Anterior cingulate cortex (tissue), 58 donors: Measurements from ENCODE around the gene PTPN4.

Experiments
- DNase-seq, 58 donors: peaks; one replicate each; lab custom pipeline; 2025; lab: John Stamatoyannopoulos, UW

The PTPN4 gene

GRCh38 chr2:119758881-119759450 is 756 bp upstream of the PTPN4 start:
- no peak for DNase-seq

DNA sequence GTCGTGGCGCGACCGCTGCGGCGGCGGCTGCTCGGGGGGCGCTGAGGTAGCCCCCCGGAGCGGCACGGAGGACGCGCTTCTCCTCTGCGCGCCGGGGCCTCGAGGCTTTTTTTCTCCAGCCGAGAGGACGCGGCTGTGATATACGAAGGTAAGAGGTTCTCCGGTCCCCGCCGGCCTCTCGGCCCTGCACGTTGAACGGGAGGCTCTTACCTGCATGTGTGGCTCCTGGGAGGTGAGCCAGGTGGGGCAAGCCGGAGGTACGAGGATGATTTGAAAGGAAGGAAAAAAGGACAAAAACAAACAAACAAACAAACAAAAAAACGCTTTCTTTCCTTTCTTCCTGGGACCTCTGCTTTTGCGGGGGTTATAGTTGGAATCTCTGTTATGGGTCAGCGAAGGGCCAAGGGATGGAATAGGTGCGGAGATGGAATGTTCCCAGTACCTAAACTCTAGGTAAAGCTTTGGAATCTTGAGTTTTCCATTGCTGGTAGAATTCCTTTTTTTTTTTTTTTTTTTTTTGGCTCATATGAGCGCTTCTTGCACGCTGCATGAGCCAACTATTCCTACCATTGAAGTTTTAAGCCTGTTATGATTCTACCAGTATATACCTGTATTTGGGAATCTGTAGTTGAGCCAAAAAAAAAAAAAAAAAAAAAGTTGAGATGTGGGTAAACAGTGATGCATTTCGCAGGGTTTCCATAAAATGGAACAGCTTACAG is 674 bp downstream of the PTPN4 start:
- peak in 3 of 58 donors; percentile 50 to 57 (median 54) for DNase-seq

DNA sequence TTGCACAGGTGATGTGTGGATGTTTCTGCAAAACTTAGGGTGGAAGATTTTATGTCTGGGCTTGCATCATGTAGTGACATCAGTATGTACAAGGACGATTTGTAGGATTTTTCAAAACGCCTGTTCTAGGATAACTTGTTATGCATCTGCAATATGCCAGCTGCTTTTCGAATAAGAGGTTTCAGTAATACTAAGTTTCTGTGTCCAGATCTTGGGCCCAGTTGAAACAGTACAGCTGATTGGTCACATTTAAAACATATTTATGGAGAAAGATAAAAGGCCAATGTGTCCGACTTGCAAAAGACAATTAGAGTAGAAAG is 1.2 kb downstream of the PTPN4 start:
- DNase-seq, result no peak

GRCh38 chr2:119764832-119765231 is 5.1 kb downstream of the PTPN4 start:
- no peak for DNase-seq

DNA sequence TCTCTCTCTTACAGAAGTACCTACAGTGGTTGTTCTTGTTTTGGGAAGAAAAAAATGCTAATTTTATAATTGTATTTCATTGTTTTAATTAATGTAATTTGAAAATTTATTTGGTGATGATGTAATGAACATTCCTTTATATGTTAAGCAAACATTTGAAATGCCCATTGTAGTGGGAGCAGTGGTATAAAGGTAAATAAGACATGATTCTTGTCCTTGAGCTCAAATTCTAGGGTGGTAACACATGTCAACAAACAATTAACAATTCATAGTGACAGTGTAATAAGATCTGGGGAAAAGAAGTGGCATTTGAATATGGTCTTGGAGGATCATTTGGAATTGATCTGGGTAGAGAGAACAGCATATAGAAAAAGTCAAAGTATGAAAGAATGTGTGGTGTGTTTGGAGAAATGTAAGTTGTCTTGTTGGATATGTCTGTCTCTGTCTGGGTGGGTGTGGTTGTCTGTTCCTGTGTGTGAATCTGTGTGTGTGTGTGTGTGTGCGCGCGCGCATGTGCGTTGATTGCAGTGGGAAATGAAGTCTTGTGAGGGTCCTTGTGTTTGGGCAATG is 5.8 kb downstream of the PTPN4 start:
- DNase-seq, result no peak

DNA sequence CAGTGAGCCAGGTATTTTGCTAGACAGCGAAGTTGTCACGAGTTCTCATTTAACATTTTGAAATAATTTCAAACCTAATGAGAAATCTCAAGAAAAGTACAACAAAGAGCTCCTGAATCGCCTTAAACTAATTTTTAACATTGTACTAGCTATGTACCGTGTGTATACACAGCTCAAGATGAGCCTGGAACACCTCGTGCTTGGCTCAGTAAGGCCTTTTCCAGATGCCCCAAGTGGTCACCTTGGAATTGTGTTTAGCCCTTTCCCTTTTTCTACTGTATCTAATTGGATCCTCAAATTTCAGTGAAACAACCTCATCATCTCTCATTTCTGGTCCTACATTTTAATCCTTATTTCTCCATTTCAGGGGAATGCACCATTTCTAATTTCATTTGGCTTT is 7.2 kb downstream of the PTPN4 start:
- no peak for DNase-seq

DNA sequence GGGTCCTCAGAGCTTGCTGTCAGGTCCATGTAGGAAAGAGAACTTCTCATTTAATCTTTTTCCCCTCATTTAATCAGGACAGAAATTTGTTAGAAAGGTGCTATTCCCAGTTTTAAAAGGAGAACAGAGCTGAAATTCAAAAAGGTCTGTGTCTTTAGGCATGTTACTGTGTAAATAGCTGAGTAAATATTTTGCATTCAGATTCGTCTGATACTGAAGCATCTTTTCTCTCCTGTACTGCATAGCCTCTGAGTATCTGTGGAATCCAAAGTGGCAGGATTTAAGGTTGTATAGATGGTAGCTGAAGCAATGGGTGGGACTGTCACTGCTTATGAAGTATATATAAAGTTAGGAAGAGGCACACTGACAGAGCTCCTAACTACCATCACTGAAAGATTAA is 9.0 kb downstream of the PTPN4 start:
- no peak for DNase-seq

DNA sequence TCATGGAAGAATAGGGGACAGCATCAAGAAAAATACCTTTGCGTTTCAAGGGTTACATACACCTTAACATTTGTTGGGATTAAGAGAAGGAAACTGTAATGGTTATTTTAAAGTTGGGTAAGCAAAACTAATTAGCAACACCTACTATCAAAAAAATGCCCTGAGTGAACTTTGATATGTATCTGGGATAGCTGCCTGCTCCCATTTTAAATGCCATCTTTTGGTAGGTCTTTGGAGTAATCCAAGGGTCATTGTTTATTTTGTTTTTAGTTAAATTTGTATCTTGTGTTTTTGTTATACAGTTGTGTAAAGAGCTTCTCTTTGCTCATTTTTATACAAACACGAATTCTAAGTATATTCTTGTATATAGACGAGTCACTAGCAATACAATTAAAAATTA is 9.9 kb downstream of the PTPN4 start:
- DNase-seq, result no peak

DNA sequence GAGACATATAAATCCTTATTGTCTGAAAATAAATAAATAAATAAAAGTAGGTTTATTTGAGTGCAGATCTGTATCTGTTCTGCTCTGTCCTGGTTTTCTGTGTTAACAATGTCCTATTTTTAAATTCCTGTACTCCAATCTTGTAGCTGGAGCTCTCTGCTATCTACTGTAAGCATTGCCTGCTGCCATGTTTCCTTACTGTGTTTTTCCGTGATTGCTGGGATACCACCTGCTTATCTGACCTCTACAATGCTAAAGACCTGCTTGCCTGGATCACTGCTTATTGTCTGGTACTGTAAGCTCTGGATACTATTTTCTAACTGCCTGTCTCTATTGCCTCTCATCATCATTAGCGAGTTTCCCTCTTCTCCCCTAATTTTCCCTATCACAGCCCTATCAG is 11.6 kb downstream of the PTPN4 start:
- DNase-seq, result no peak

DNA sequence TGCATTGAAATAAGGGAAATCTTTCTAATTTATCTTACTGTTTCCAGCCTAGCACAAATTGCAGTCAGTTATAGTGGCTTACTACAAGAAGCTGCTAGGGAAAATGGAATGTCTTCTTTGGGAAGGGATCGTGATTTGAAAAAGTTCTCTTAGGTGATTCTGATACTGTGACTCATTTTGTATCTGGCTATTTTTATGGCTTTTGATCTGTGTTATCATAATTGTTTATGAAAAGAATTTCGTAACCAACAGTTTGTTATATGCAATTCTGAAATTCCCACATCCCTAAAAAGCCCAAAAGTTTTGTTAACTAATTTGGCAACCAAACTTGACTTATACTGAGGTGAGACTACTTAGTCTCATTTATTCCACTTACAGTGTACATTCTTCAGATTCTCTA is 12.4 kb downstream of the PTPN4 start:
- no peak for DNase-seq

DNA sequence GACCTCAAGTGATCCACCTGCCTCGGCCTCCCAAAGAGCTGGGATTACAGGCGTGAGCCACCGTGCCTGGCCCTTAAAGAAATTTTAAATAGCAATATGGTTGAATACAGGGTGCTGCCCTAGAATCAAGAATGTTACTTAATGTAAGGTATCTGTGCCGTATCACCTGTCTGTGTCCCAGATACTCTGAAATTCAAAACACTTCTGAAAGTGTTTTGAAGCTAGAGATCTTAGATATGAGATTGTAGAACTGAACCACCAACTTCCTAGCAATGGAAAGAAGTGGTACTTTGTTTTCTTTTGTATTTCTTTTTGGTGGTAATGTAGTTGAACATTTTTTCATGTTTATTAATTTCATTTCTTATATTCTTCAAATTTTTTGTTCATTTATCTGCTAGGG is 13.0 kb downstream of the PTPN4 start:
- DNase-seq, result no peak

DNA sequence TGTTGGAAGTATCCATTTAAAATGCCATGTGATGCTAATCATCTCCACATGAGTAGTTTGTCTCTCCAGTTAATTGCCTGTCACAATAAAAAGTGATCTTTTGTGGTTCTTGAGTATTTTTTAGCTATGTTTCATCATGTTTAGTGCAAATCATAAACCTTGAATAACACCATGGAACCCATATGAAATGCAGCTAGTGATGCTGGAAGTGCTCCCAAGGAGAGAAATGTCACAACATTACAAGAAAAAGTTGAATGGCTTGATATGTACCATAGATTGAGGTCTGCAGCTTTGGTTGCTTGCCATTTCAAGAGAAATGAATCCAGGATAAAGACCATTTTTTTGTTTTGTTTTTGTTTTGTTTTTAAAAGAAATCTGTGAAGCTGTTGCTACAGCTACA is 14.3 kb downstream of the PTPN4 start:
- DNase-seq, result no peak

DNA sequence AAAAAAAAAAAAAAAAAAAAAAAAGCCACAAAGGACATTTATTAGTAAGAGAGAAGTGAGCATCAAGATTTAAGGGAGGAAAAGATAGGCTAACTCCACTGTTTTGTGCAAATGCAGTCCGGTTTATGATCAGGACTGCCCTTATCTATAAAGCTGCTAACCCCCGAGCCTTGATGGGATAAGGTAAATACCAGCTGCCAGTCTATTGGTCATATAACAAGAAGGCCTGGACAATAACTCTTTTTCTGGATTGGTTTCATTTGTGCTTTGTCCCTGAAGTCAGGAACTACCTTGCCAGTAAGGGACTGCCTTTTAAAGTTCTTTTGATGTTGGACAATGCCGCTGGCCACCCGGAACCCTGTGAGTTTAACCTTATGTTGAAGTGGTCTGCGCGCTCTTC is 15.4 kb downstream of the PTPN4 start:
- no peak for DNase-seq

GRCh38 chr2:119782308-119783027 is 22.7 kb downstream of the PTPN4 start:
- no peak for DNase-seq

DNA sequence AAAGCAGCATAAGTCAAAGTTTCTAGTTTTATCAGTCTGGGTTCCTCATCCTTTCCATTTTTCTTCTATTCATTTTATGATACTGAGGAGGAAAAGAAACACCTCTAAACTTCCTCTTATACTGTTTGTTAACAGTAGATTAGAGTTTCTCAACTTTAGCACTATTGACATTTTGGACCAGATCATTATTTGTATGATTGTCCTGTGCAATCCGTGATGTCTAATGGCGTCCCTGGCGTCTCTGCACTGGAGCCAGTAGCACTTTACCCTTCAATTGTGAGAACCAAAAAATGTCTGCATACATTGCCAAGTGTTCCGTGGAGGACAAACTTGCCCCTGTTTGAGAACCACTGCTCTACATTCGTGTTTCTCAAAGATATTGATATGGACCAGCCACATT is 25.2 kb downstream of the PTPN4 start:
- no peak for DNase-seq

GRCh38 chr2:119786295-119786694 is 26.6 kb downstream of the PTPN4 start:
- DNase-seq, result no peak

GRCh38 chr2:119788752-119789151 is 29.0 kb downstream of the PTPN4 start:
- no peak for DNase-seq

GRCh38 chr2:119790466-119790865 is 30.7 kb downstream of the PTPN4 start:
- no peak for DNase-seq

DNA sequence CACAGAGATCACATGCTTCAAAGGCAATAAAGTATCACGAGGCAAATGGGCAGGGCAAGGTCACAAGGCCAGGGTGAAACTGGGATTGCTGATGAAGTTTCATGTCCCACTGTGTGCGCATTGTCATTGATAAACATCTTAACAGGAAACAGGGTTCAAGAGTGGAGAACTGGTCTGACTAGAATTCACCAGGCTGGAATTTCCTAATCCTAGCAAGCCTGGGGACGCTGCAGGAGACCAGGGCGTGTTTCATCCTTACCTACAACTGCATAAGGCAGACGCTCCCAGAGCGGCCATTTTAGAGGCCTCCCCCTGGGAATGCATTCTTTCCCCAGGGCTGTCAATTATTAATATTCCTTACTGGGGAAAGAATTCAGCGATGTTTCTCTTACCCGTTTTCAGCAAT is 33.2 kb downstream of the PTPN4 start:
- DNase-seq, result no peak

GRCh38 chr2:119794237-119794636 is 34.5 kb downstream of the PTPN4 start:
- no peak for DNase-seq
